ENCODE data around the gene SLC30A10. TPM values are rescaled to one million over a fixed set of nuclear protein-coding genes. Genes with fewer than 3 reads are reported as not detected.

Gene SLC30A10
- total and polyA plus RNA-seq, 2 of the 13 experiments (the other 11 are each of a cell fraction or from before 2014, with no cell fraction given): 20.9 to 30.2 TPM

DNA sequence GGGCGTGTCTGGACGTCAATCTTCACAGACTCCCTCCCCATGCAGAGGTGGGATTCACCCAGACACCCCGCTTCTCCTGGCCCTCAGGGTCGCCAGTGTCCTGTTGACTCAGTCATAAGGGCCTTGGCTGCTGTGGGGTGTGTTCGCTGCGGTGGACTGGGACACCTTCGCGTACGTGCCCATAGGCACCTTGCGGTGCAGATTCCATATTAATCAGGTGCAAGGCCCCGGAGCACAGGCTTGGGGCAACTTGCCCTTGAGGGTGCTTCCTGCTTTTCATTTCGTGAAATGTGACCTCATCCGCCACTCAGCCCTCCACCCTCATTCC, 398 bp upstream of the SLC30A10 start (continued):
- TF ChIP-seq, protein P1, sequence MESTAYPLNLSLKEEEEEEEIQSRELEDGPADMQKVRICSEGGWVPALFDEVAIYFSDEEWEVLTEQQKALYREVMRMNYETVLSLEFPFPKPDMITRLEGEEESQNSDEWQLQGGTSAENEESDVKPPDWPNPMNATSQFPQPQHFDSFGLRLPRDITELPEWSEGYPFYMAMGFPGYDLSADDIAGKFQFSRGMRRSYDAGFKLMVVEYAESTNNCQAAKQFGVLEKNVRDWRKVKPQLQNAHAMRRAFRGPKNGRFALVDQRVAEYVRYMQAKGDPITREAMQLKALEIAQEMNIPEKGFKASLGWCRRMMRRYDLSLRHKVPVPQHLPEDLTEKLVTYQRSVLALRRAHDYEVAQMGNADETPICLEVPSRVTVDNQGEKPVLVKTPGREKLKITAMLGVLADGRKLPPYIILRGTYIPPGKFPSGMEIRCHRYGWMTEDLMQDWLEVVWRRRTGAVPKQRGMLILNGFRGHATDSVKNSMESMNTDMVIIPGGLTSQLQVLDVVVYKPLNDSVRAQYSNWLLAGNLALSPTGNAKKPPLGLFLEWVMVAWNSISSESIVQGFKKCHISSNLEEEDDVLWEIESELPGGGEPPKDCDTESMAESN (CRISPR knock-in tag; conservative IDR thresholded peaks at IDR 0.05): no peak; the same call in 1 of the 2 replicates
- TF ChIP-seq SMAD9 (CRISPR knock-in tag; IDR thresholded peaks at IDR 0.05) (0 out of 2 replicates have a peak, but pooled peaks have one; percentile 50), TAF1 (CRISPR knock-in tag; IDR thresholded peaks at IDR 0.05) (no peak), SCMH1 (CRISPR knock-in tag; IDR thresholded peaks at IDR 0.05; ENCODE audit: borderline replicate concordance) (no peak), EED (CRISPR knock-in tag; IDR thresholded peaks at IDR 0.05) (no peak), ZNF878 (CRISPR knock-in tag; IDR thresholded peaks at IDR 0.05) (no peak), ZNF619 (CRISPR knock-in tag; IDR thresholded peaks at IDR 0.05) (no peak), ZNF292 (CRISPR knock-in tag; IDR thresholded peaks at IDR 0.05; ENCODE audit: borderline replicate concordance, low read depth) (peak; percentile 74; the same call in 1 of the 2 replicates), ZNF614 (CRISPR knock-in tag; IDR thresholded peaks at IDR 0.05; ENCODE audit: borderline replicate concordance) (no peak), ZMAT3 (CRISPR knock-in tag; conservative IDR thresholded peaks at IDR 0.05) (0 out of 2 replicates have a peak, but pooled peaks have one; percentile 2), ZBTB7A (CRISPR knock-in tag; IDR thresholded peaks at IDR 0.05) (0 out of 2 replicates have a peak, but pooled peaks have one; percentile 46), MED13 (CRISPR knock-in tag; IDR thresholded peaks at IDR 0.05) (no peak), ZMYM4 (CRISPR knock-in tag; IDR thresholded peaks at IDR 0.05) (peak; percentile 5; the same call in 1 of the 2 replicates), ZZZ3 (CRISPR knock-in tag; IDR thresholded peaks at IDR 0.05; ENCODE audit: borderline replicate concordance) (no peak), ZNF589 (CRISPR knock-in tag; conservative IDR thresholded peaks at IDR 0.05) (0 out of 2 replicates have a peak, but pooled peaks have one; percentile 50), ZNF709 (CRISPR knock-in tag; IDR thresholded peaks at IDR 0.05) (0 out of 2 replicates have a peak, but pooled peaks have one; percentile 16), ARNTL (CRISPR knock-in tag; IDR thresholded peaks at IDR 0.05) (peak; percentile 60; the same call in 1 of the 2 replicates), SNRNP70 (IDR thresholded peaks at IDR 0.05; ENCODE audit: low read depth, low read length) (no peak)
- TF ChIP-seq, protein P2, sequence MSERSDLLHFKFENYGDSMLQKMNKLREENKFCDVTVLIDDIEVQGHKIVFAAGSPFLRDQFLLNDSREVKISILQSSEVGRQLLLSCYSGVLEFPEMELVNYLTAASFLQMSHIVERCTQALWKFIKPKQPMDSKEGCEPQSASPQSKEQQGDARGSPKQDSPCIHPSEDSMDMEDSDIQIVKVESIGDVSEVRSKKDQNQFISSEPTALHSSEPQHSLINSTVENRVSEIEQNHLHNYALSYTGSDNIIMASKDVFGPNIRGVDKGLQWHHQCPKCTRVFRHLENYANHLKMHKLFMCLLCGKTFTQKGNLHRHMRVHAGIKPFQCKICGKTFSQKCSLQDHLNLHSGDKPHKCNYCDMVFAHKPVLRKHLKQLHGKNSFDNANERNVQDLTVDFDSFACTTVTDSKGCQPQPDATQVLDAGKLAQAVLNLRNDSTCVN (CRISPR knock-in tag; IDR thresholded peaks at IDR 0.05; ENCODE audit: borderline replicate concordance): no peak
- TF ChIP-seq, protein P3, sequence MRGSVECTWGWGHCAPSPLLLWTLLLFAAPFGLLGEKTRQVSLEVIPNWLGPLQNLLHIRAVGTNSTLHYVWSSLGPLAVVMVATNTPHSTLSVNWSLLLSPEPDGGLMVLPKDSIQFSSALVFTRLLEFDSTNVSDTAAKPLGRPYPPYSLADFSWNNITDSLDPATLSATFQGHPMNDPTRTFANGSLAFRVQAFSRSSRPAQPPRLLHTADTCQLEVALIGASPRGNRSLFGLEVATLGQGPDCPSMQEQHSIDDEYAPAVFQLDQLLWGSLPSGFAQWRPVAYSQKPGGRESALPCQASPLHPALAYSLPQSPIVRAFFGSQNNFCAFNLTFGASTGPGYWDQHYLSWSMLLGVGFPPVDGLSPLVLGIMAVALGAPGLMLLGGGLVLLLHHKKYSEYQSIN (CRISPR knock-in tag; IDR thresholded peaks at IDR 0.05; ENCODE audit: borderline replicate concordance): no peak
- TF ChIP-seq, protein P4, sequence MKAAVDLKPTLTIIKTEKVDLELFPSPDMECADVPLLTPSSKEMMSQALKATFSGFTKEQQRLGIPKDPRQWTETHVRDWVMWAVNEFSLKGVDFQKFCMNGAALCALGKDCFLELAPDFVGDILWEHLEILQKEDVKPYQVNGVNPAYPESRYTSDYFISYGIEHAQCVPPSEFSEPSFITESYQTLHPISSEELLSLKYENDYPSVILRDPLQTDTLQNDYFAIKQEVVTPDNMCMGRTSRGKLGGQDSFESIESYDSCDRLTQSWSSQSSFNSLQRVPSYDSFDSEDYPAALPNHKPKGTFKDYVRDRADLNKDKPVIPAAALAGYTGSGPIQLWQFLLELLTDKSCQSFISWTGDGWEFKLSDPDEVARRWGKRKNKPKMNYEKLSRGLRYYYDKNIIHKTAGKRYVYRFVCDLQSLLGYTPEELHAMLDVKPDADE (CRISPR knock-in tag; IDR thresholded peaks at IDR 0.05): no peak
- TF ChIP-seq, protein P5, sequence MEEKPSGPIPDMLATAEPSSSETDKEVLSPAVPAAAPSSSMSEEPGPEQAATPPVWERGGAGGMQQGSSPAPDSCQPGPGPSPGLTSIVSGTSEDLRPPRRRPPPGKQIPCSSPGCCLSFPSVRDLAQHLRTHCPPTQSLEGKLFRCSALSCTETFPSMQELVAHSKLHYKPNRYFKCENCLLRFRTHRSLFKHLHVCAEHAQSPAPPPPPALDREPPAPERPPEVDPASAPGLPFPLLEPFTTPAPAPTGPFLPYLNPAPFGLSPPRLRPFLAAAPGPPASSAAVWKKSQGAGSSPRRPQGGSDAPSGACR (CRISPR knock-in tag; IDR thresholded peaks at IDR 0.05): no peak
- TF ChIP-seq, protein P6, sequence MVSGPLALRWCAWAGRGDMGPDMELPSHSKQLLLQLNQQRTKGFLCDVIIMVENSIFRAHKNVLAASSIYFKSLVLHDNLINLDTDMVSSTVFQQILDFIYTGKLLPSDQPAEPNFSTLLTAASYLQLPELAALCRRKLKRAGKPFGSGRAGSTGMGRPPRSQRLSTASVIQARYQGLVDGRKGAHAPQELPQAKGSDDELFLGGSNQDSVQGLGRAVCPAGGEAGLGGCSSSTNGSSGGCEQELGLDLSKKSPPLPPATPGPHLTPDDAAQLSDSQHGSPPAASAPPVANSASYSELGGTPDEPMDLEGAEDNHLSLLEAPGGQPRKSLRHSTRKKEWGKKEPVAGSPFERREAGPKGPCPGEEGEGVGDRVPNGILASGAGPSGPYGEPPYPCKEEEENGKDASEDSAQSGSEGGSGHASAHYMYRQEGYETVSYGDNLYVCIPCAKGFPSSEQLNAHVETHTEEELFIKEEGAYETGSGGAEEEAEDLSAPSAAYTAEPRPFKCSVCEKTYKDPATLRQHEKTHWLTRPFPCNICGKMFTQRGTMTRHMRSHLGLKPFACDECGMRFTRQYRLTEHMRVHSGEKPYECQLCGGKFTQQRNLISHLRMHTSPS (CRISPR knock-in tag; IDR thresholded peaks at IDR 0.05; ENCODE audit: low read depth): peak; percentile 80; the same call in 1 of the 2 replicates
